Skeletal muscle cell (primary cell): Measurements from ENCODE around the gene KCNT1.

Experiments used
- DNase-seq: peaks from one replicate; pipeline ENCODE4 v3.0.0-alpha.2; 2010; ENCODE audit warnings: low read depth
- H3K4me3 ChIP-seq: 2 replicates; pipeline ENCODE4 v1.5.1; 2011; ENCODE audit warnings: low read depth, mild to moderate bottlenecking, control low read depth, low read length, moderate library complexity

KCNT1 gene

DNA sequence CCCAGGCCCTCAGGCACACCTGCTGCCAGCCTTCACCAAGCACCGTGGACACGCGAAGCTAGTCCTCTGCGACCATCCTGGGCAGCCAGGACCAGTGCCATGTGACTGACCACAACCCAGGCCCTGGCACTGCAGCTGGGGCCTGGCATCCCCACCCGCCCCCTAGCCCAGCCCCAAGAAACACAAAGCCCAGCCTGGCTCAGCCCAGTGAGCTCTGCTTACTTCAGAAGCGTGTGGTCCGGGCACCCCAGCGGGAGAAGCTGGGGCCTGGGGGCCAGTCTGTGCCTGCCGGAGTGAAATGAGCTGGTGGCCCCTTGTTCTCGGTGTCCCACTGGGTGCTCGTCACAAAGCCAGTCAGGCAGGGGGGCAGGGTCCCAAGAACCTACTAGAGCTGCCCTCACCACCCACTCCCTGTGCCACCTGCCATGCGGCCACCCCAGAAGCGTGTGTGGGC, 87.9 kb downstream of the KCNT1 start:
- no peak overlapping the region for H3K4me3 ChIP-seq
- DNase-seq = no peak

GRCh38 chr9:135790356-135790755, 88.4 kb downstream of the KCNT1 start:
- DNase-seq = no peak
- no peak overlapping the region for H3K4me3 ChIP-seq

- no peak for DNase-seq
- no peak overlapping the region for H3K4me3 ChIP-seq
Observed at GRCh38 chr9:135790850-135791249, 88.9 kb downstream of the KCNT1 start.

DNA sequence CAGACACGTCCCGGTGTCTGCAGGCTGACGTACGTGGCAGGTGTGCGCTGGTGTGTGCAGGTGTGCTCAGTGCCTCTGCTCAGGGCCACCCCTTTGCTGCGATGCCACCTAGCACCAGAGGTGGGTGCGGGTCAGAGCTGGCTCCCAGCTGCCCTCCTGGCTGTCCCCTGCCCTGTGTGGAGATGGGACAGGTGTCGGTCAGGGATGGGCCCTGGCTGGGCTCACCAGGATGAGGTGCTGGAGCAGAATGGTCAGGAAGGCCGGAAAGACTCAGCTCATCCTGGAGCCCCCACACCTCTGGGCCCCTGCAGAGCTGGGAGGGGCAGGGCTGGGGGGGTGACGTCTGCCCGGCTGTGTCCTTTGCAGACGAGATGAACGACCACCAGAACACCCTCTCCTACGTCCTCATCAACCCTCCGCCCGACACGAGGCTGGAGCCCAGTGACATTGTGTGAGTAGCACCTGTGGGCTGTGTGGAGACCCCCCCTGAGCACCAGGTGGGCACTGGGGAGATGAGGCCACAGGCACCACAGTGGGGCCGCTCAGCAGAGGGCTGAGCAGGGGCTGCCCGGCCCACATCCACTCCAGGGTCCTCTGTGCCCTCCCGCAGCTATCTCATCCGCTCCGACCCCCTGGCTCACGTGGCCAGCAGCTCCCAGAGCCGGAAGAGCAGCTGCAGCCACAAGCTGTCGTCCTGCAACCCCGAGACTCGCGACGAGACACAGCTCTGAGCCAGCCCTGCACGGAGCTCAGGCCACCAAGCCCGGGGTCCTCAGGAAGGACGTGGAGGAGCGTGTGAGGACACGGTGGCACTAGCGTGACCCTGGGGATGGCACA, 89.7 kb downstream of the KCNT1 start:
- DNase-seq = no peak
- no peak overlapping the region for H3K4me3 ChIP-seq

- H3K4me3 ChIP-seq = no peak overlapping the region
- no peak for DNase-seq
Observed at GRCh38 chr9:135792268-135793128, 90.5 kb downstream of the KCNT1 start.

GRCh38 chr9:135793221-135794056, 91.5 kb downstream of the KCNT1 start:
- no peak for DNase-seq
- H3K4me3 ChIP-seq = no peak overlapping the region

DNA sequence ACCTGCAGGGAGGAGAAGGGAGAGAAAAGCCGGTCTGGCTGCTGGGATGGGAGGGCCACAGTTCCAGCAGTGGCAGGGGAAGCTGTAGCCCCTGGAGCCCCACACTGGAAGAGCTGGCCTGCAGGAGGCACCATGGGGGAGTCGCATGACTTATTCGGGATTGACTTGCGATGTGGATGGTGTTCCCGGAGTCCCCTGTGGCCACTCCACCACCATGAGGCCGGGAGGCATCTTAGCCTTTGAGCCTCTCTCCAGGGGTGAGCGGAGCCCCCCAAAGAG, 92.0 kb downstream of the KCNT1 start:
- H3K4me3 ChIP-seq = no peak overlapping the region
- no peak for DNase-seq

DNA sequence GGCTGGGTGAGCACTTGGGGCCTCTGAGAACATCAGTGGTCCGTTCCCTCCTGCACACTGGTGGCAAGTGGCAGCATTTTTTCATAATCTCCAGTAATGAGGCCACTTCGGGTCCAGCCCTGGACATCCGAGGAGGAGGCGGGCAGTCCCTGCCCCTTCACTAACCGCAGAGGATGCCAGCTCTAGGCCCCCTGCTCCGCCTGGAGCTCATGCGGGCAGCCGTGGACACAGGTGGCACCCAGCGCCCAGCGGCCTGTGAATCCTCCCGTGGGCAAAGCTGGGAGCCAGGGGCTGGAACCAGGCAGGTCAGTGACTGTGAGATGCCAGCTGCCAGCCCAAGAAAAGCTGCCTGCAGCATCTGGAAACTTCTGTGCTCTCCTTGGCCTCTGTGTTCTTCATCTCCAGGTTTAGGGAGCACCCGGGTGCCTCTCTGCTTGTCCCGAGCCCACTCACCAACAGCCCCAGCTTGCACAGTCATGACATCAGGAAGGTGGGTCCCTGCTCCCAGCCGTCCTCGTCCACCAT, 92.4 kb downstream of the KCNT1 start:
- no peak overlapping the region for H3K4me3 ChIP-seq
- no peak for DNase-seq

DNA sequence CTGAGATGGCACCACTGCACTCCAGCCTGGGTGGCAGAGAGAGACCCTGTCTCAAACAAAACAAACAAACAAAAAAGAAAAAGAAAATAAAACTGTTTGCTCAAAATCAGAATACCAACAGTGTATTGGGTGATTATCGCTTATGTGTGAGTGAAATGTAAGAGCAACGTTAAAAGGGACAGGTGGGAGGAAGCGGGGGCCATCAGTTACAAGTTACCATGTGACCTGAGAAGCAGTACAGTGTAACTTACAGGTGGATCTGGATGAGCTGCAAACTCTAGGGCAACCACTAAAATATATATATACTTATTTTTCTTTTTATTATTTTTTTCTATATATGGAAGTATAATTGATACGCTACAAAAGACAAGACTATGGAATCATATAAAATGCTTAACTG, 93.4 kb downstream of the KCNT1 start:
- no peak for DNase-seq
- no peak overlapping the region for H3K4me3 ChIP-seq

- no peak for DNase-seq
- H3K4me3 ChIP-seq = no peak overlapping the region
Observed at GRCh38 chr9:135796784-135797485, 95.0 kb downstream of the KCNT1 start.

GRCh38 chr9:135797507-135798262, 95.7 kb downstream of the KCNT1 start:
- H3K4me3 ChIP-seq = no peak overlapping the region
- no peak for DNase-seq

- no peak for DNase-seq
- H3K4me3 ChIP-seq = no peak overlapping the region
Observed at GRCh38 chr9:135798263-135798585, 96.2 kb downstream of the KCNT1 start.

DNA sequence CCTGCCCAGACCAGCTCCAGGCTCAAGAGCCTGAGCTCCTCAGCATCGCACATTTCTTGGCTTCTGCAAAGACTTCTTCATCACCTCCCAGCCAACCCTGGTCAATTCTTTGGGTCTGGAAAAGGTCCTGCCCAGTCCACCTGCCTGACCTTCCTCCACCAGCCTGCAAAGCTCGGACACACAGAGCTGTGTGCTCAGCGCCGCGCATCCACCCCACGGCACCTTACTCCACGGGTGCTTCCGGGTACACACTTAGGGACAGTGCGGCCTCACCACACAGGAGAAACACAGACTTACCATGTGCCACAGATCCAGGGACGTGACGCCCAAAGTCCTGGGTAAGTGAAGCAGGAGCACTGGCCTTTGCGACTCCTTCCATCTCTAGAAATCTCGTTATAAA, 97.3 kb downstream of the KCNT1 start:
- DNase-seq = no peak
- no peak overlapping the region for H3K4me3 ChIP-seq

DNA sequence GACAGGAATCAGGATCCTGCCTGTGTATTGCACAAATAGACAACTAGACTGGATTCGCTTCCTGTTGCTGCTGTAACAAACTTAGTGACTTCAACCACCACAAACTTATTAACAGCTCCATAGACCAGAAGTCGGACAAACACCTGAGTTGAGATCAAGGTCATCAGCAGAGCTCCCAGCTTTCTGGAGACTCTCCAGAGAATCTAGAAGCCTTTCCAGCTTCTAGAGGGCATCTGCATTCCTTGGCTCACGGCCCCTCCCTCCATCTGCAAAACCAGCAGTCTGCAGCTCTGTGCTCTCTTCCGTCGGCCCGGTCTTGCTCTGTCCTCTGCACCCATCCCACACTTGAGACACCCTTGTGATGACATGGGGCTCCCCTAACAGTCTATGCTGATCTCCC, 99.1 kb downstream of the KCNT1 start:
- H3K4me3 ChIP-seq = no peak overlapping the region
- DNase-seq = no peak

GRCh38 chr9:135802876-135803419, 101.0 kb downstream of the KCNT1 start:
- no peak for DNase-seq
- H3K4me3 ChIP-seq = no peak overlapping the region

DNA sequence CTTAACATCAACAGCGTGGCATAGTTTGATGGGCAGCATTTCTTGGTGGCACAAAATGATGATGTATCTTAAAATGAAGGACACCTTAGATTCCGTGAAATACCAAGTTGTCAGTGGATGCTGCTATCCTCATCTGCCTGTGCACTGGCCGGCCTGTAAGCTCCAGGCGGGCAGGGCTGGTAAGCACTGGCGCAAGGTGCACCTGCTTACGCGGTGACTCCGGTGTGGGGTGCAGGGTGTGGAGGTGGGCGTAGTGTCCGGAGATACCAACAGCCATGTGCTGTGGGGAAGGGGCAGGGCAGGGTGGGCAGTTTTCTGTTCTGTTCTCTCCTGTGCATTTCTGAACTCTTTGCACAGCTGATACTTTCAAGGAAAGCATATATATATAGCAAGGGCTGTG, 101.5 kb downstream of the KCNT1 start:
- DNase-seq = no peak
- H3K4me3 ChIP-seq = no peak overlapping the region

DNA sequence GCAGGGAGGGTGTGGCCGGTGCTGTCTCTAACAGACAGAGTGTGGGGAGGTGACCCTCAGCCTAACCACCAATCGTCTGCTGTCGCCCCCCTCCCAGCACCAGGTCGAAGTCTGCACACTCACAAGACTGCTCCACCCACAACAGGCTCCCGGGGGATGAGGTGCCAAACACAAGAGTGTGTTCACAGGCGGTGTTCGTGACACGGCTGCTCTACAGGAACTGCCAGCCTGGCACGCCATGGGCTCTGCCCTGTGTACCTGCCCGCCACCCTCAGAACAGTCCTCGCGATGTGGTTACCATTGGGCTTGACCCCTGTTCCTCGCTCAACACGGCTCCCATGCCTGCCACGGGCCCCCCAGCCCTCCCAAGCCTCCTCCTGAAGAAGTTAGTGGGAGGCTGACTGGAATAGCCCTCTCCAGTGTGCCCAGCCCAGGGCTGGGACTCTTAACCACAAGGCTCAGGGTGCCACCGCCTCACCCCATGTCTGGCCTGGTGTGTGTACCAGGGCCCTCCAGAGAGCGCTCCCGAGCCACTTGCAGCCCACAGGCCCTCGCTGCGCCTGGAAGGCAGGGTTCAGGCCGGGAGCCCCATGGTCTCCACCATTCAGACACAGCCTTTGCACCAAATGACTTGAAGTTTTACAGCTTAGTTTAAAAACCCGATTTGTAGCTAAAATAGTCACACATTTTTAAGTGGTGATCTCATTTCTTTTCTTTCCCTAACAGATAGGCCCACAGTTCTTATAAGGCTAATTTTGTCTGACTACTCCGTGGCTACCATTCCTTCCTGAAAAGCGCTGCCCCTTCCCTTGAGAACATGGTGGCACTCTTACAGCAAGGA, 102.8 kb downstream of the KCNT1 start:
- H3K4me3 ChIP-seq = no peak overlapping the region
- no peak for DNase-seq
